Cardiac fibroblast (primary cell): Measurements from ENCODE around the gene NME5.
"Not testable (repeated sequence)": the region's sequence is repeated elsewhere in the genome, so short reads cannot be mapped to it uniquely, and the experiment has no call there.

ENCODE experiments used
- DNase-seq, 2 donors: peaks; one replicate each; pipeline versions ENCODE4 v3.0.0 to v3.0.0-alpha.2; 2010; ENCODE audit warnings: low read depth in 2 of 2
- H3K4me3 ChIP-seq, 2 donors: replicated peaks in 1 of 2; 1 replicate in 1 of 2; 2 replicates in 1 of 2; pipeline ENCODE4 v1.5.1; 2011; ENCODE audit warnings: low read depth in 2 of 2, low read length in 2 of 2, mild to moderate bottlenecking in 2 of 2, moderate library complexity in 1 of 2
- CTCF ChIP-seq: IDR thresholded peaks from one replicate; pipeline ENCODE4 v1.5.1; 2011; ENCODE audit warnings: low read depth, mild to moderate bottlenecking, low read length, inconsistent platforms

NME5 gene

DNA sequence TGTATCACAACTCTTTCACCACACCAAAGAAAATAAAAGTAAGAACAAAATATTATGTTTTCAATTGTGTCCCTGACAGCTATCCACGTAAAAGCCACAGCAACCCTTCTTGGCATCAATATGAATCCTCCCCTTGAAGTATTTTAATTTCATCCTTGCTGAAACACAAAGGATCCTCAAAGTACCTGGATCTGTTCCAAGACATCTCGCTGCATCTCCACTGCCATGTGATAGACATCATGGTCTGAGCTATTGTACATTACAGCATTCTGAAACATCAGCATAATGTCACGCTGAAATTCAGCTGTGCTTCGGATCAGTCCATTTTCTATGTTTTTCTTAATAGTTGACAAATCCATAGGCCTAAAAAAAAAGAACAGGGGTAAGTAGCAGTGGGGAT, 21.5 kb upstream of the NME5 start:
- DNase-seq = no peak
- no peak for TF ChIP-seq CTCF
- H3K4me3 ChIP-seq = no peak overlapping the region

DNA sequence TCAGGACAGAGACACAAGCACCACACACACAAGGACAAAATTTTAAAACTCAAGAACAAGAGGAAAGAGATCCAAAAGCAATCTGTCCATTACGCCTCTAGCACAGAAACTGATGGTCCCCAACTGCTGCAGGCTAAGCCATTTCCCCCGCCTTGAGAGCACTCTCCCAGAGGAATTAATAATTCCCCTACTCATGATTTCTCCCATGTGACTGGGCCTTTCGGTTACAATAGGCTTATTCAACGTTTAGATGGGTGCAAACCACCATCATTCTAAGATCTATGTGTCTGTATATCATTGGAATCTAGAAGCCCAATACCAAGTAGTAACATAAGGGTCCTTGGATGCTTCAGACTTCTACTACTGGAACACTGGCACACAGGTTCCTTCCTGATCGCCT, 20.4 kb upstream of the NME5 start:
- no peak overlapping the region for H3K4me3 ChIP-seq
- no peak for DNase-seq
- TF ChIP-seq CTCF = no peak

DNA sequence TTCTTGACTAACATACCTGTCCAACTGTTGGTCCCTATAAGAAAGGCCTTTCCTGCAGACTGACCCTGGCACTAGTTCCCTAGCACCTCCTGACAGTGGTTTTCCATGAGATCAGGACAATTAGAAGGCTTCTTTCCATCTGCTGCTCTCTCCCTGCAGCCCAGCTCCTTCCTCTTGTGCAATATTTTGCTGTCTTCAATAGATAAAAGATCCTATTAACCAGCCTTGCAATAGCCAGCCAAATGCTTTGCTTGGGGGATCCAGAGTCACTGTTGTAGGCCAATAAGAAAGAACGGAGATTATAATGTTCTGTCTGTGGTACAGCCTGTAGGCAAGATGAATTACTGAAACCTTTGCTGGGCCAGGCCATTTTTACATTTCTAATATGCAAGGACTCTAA, 18.4 kb upstream of the NME5 start:
- DNase-seq = peak in 1 of 2 donors; percentile 19
- H3K4me3 ChIP-seq = no peak overlapping the region
- no peak for TF ChIP-seq CTCF

- H3K4me3 ChIP-seq, DNase-seq: not testable (repeated sequence)
Observed at GRCh38 chr5:138155977-138156376, 16.7 kb upstream of the NME5 start.

DNA sequence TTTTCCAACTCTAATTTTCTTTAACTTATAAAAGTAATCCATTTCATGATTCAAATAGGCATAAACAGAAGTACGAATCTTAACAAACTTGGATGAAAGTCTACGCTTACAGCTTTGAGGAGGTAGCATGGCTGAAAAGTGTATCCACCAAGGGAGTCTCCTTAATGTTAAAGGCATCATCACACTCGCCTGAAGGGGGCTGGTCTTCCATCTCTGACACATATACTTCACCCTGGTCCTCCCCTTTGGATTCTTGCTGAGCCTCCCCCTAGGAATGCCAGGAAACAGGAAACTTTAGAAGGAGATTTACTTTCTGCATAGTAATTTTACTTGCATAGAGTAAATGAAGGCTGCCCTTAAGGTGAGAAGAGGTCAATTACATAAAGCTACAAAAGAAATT, 10.3 kb upstream of the NME5 start:
- DNase-seq = peak; percentile 18 to 29
- no peak for TF ChIP-seq CTCF
- no peak overlapping the region for H3K4me3 ChIP-seq

GRCh38 chr5:138148811-138149210, 9.6 kb upstream of the NME5 start:
- peak; percentile 88 to 91 for DNase-seq
- no peak for TF ChIP-seq CTCF
- H3K4me3 ChIP-seq = no peak overlapping the region

DNA sequence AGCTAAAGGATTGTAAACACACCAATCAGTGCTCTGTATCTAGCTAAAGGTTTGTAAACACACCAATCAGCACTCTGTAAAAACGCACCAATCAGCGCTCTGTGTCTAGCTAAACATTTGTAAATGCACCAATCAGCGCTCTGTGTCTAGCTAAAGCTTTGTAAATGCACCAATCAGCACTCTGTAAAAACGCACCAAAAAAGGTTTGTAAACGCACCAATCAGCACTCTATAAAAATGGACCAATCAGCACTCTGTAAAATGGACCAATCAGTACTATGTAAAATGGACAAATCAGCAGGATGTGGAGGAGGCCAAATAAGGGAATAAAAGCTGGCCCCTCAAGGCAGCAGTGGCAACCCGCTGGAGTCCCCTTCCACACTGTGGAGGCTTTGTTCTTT, 4.3 kb upstream of the NME5 start:
- not testable (repeated sequence) for DNase-seq

GRCh38 chr5:138141734-138142133, 2.5 kb upstream of the NME5 start:
- no peak for DNase-seq
- no peak for TF ChIP-seq CTCF
- H3K4me3 ChIP-seq = no peak overlapping the region

More for the DNA sequence above, 4.3 kb upstream of the NME5 start:
- not testable (repeated sequence) for H3K4me3 ChIP-seq
